Measurements from ENCODE around the gene TBC1D7. TPM values are rescaled to one million over a fixed set of nuclear protein-coding genes. Genes with fewer than 3 reads are reported as not detected.

Gene TBC1D7
- total and polyA plus RNA-seq, 10 of the 15 experiments (the other 5 are each of a cell fraction or from before 2014, with no cell fraction given): 20.1 to 65.9 (median 31.3) TPM

GRCh38 chr6:13371421-13372072, 43.2 kb upstream of the TBC1D7 start:
- Histone ChIP-seq H3K9me3 (replicated peaks; ENCODE audit: control insufficient read depth, insufficient read depth, low read length) (peaks cover 2% of the 10 kb centered on the region; the same call in 2 of the 3 replicates), H3K4me1 (ENCODE audit: control insufficient read depth, insufficient read depth, low read length) (peaks cover 34% of the 10 kb centered on the region), H3K9ac (ENCODE audit: control insufficient read depth, insufficient read depth, low read length) (no peak overlapping the region), H3K4me2 (ENCODE audit: control insufficient read depth, insufficient read depth) (no peak overlapping the region), H3K27me3 (replicated peaks in 1 of 2; ENCODE audit: control insufficient read depth in 2 of 2, insufficient read depth in 2 of 2, low read length in 1 of 2) (no peaks in the 10 kb centered on the region), H3K27ac (ENCODE audit: control insufficient read depth, insufficient read depth) (no peak overlapping the region), H4K20me1 (ENCODE audit: control insufficient read depth, insufficient read depth) (no peaks in the 10 kb centered on the region), H3K4me3 (no peak overlapping the region), H3K36me3 (ENCODE audit: control insufficient read depth in 2 of 2, insufficient read depth in 2 of 2, low read length in 1 of 2) (peaks cover 0 to 3% of the 10 kb centered on the region in 2 experiments; a peak in 3 of 4 replicates), H2AFZ (ENCODE audit: control insufficient read depth, low read depth, low read length) (no peak overlapping the region), H3K79me2 (ENCODE audit: control insufficient read depth, insufficient read depth, low read length) (peaks cover 17% of the 10 kb centered on the region)
- SMC1A ChIA-PET (ENCODE audit: uncharacterized antibody, unreplicated experiment): interaction anchor here (0.8 to 5.1 kb wide), 13 partner anchors 9 to 758 kb away, joined by 3 to 178 read pairs (median 4); no protein-coding TSS in a partner anchor
- POLR2A ChIA-PET: interaction anchor here (1.1 to 2.5 kb wide), 4 partner anchors 14 to 116 kb away, joined by 5 to 45 read pairs (median 8); partner anchors contain the start of gene GFOD1
- WGBS (ENCODE audit: insufficient coverage, insufficient replicate concordance, low lambda C conversion rate, missing lambda C conversion rate): 87% methylated on average over 9 of the region's 9 CpGs
- CTCF ChIA-PET: interaction anchor here (0.6 to 2.8 kb wide), 6 partner anchors 10 to 58 kb away, joined by 3 to 41 read pairs (median 6); no protein-coding TSS in a partner anchor
- ATAC-seq: no peak
- RAD21 ChIA-PET (ENCODE audit: unreplicated experiment): interaction anchor here (1.1 to 2.8 kb wide), 5 partner anchors 15 to 58 kb away, joined by 3 to 46 read pairs (median 12); no protein-coding TSS in a partner anchor
- in situ Hi-C loops (cut with MboI): no loop called here
- no TSS peak for BruUV-seq (replicated peaks)
- intact Hi-C loops (cut with micrococcal nuclease; ENCODE audit: unreplicated experiment): no loop called here
- DNase-seq (ENCODE audit: low read depth, low spot score): no peak
- FAIRE-seq: no peak
- TF ChIP-seq REST (IDR thresholded peaks at IDR 0.05; ENCODE audit: low read depth, low read length) (no peak), CREM (IDR thresholded peaks at IDR 0.05; ENCODE audit: low read depth) (no peak), SP1 (IDR thresholded peaks at IDR 0.05; ENCODE audit: low read depth, low read length) (no peak), YBX1 (IDR thresholded peaks at IDR 0.05) (no peak), GATAD2B (conservative IDR thresholded peaks at IDR 0.05; ENCODE audit: low read depth) (no peak), JUNB (IDR thresholded peaks at IDR 0.05) (no peak), CUX1 (IDR thresholded peaks at IDR 0.05; ENCODE audit: insufficient replicate concordance, low read depth, low read length) (no peak), TCF3 (IDR thresholded peaks at IDR 0.05; ENCODE audit: borderline replicate concordance, insufficient read depth, low read depth, low read length) (no peak), NR2F1 (conservative IDR thresholded peaks at IDR 0.05) (no peak), NFYA (IDR thresholded peaks at IDR 0.05; ENCODE audit: borderline replicate concordance, low read depth, low read length) (no peak)
- TF ChIP-seq, protein P1, sequence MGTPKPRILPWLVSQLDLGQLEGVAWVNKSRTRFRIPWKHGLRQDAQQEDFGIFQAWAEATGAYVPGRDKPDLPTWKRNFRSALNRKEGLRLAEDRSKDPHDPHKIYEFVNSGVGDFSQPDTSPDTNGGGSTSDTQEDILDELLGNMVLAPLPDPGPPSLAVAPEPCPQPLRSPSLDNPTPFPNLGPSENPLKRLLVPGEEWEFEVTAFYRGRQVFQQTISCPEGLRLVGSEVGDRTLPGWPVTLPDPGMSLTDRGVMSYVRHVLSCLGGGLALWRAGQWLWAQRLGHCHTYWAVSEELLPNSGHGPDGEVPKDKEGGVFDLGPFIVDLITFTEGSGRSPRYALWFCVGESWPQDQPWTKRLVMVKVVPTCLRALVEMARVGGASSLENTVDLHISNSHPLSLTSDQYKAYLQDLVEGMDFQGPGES (IDR thresholded peaks at IDR 0.05): no peak

Data from GM12878 (cell line).